T-helper 17 cell (primary cell): ENCODE results near the gene PECR. TPM values are rescaled to one million over a fixed set of nuclear protein-coding genes. Genes with fewer than 3 reads are reported as not detected.

Source experiments
- ATAC-seq: fragments of 150-1000 bp; cut with Tn5 transposase; 2 replicates; pipeline ENCODE4 v1.10.0; 2021; ENCODE audit warnings: mild to moderate bottlenecking, moderate library complexity
- DNase-seq, 3 donors: peaks; one replicate each; pipeline versions ENCODE4 v3.0.0 to v3.0.0-alpha.2; 2020 to 2021
- H3K9me3 ChIP-seq: one replicate; pipeline ENCODE4 v1.7.0; 2013; ENCODE audit warnings: low read length, mild to moderate bottlenecking; ENCODE audit not compliant: control insufficient read depth, poor library complexity, severe bottlenecking
- H3K27ac Mint-ChIP-seq: one replicate; pipeline ENCODE4 v1.8.0; 2022; ENCODE audit warnings: mild to moderate bottlenecking, moderate library complexity, mixed read lengths
- H3K27me3 Mint-ChIP-seq: one replicate; pipeline ENCODE4 v1.8.0; 2022; ENCODE audit warnings: mixed read lengths
- H3K36me3 Mint-ChIP-seq: one replicate; pipeline ENCODE4 v1.8.0; 2022; ENCODE audit warnings: low read depth, mixed read lengths
- H3K4me1 Mint-ChIP-seq: one replicate; pipeline ENCODE4 v1.8.0; 2022; ENCODE audit warnings: mild to moderate bottlenecking, mixed read lengths
- H3K4me3 Mint-ChIP-seq: one replicate; pipeline ENCODE4 v1.8.0; 2022; ENCODE audit warnings: mild to moderate bottlenecking, moderate library complexity, mixed read lengths
- total RNA-seq, 4 donors: library from RNA in 2 of 4; stranded (reverse) in 2 of 4; gene quantifications; one replicate each; pipeline ENCODE4 v1.2.3 and lab custom pipeline; 2022 to 2026

PECR gene
- 10 to 100 TPM; 16.9 to 18.7 TPM for total RNA-seq
- total RNA-seq (lab: John Stamatoyannopoulos, UW): 17.2 to 20.0 reads per million in 2 donors

GRCh38 chr2:216081487-216082116 is at the start of gene PECR, which contains the start of gene TMEM169:
TSS of gene PECR (minus strand) at chr2:216081809. CDS start at chr2:216081741, 68 bp downstream.
TSS of gene TMEM169 (plus strand) at chr2:216081919. CDS start at chr2:216095964, 14,045 bp downstream.
- Mint-ChIP-seq H3K4me1 (peaks cover 34% of the 10 kb centered on the region), H3K27ac (peak within 1 kb of the TSS; percentile 98), H3K4me3 (peak within 1 kb of the TSS; percentile 99), H3K27me3 (no peaks in the 10 kb centered on the region), H3K36me3 (peaks cover 2% of the 10 kb centered on the region)
- peak; percentile 44 to 72 (median 68) for DNase-seq
- peak; percentile 90 for ATAC-seq
- no peaks in the 10 kb centered on the region for H3K9me3 ChIP-seq

- ATAC-seq: no peak
Measured at GRCh38 chr2:216130346-216130971, 48.9 kb upstream of the PECR start.

GRCh38 chr2:216126943-216127342 is 45.3 kb upstream of the PECR start:
- DNase-seq (no peak), ATAC-seq (no peak)
- Mint-ChIP-seq H3K27me3 (no peaks in the 10 kb centered on the region), H3K27ac (peak overlapping the region; percentile 67), H3K36me3 (peaks cover 17% of the 10 kb centered on the region), H3K4me3 (no peak overlapping the region), H3K4me1 (peaks cover 23% of the 10 kb centered on the region)
- H3K9me3 ChIP-seq: no peaks in the 10 kb centered on the region

More at GRCh38 chr2:216130346-216130971, 48.9 kb upstream of the PECR start:
- H3K27me3 Mint-ChIP-seq: no peaks in the 10 kb centered on the region
- no peak overlapping the region for H3K4me3 Mint-ChIP-seq
- peaks cover 18% of the 10 kb centered on the region for H3K36me3 Mint-ChIP-seq
- peaks cover 30% of the 10 kb centered on the region for H3K4me1 Mint-ChIP-seq
- H3K9me3 ChIP-seq: no peaks in the 10 kb centered on the region
- peak overlapping the region; percentile 37 for H3K27ac Mint-ChIP-seq
- no peak for DNase-seq

GRCh38 chr2:216121255-216121654 is 39.6 kb upstream of the PECR start:
- H3K36me3 Mint-ChIP-seq: peaks cover 20% of the 10 kb centered on the region
- no peak overlapping the region for H3K4me3 Mint-ChIP-seq
- no peaks in the 10 kb centered on the region for H3K27me3 Mint-ChIP-seq
- ATAC-seq (no peak), DNase-seq (no peak)
- H3K27ac Mint-ChIP-seq: peak overlapping the region; percentile 60
- no peaks in the 10 kb centered on the region for H3K9me3 ChIP-seq
- peaks cover 30% of the 10 kb centered on the region for H3K4me1 Mint-ChIP-seq

GRCh38 chr2:216119986-216120385 is 38.4 kb upstream of the PECR start:
- DNase-seq (no peak), ATAC-seq (no peak)
- peaks cover 20% of the 10 kb centered on the region for H3K36me3 Mint-ChIP-seq
- H3K9me3 ChIP-seq: no peaks in the 10 kb centered on the region
- H3K4me3 Mint-ChIP-seq: no peak overlapping the region
- H3K27me3 Mint-ChIP-seq: no peaks in the 10 kb centered on the region
- H3K27ac Mint-ChIP-seq: peak overlapping the region; percentile 60
- H3K4me1 Mint-ChIP-seq: peaks cover 38% of the 10 kb centered on the region

- no peak for DNase-seq
- peaks cover 17% of the 10 kb centered on the region for H3K36me3 Mint-ChIP-seq
- H3K27me3 Mint-ChIP-seq: no peaks in the 10 kb centered on the region
- H3K4me1 Mint-ChIP-seq: peaks cover 42% of the 10 kb centered on the region
- no peak overlapping the region for H3K27ac Mint-ChIP-seq
- ATAC-seq: no peak
- H3K9me3 ChIP-seq: no peaks in the 10 kb centered on the region
- H3K4me3 Mint-ChIP-seq: peak overlapping the region; percentile 19
Measured at GRCh38 chr2:216119146-216119545, 37.5 kb upstream of the PECR start.

GRCh38 chr2:216118474-216118873 is 36.9 kb upstream of the PECR start:
- Mint-ChIP-seq H3K36me3 (peaks cover 17% of the 10 kb centered on the region), H3K4me1 (peaks cover 47% of the 10 kb centered on the region), H3K27ac (peak overlapping the region; percentile 41), H3K4me3 (no peak overlapping the region), H3K27me3 (no peaks in the 10 kb centered on the region)
- no peaks in the 10 kb centered on the region for H3K9me3 ChIP-seq
- DNase-seq (no peak), ATAC-seq (no peak)

- Mint-ChIP-seq H3K27me3 (no peaks in the 10 kb centered on the region), H3K4me1 (peaks cover 53% of the 10 kb centered on the region)
Measured at GRCh38 chr2:216117561-216118340, 36.1 kb upstream of the PECR start.

GRCh38 chr2:216116418-216116817 is 34.8 kb upstream of the PECR start:
- Mint-ChIP-seq H3K36me3 (peaks cover 13% of the 10 kb centered on the region), H3K27me3 (no peaks in the 10 kb centered on the region), H3K4me3 (peak overlapping the region; percentile 66), H3K4me1 (peaks cover 62% of the 10 kb centered on the region), H3K27ac (peak overlapping the region; percentile 95)
- H3K9me3 ChIP-seq: no peaks in the 10 kb centered on the region
- ATAC-seq: no peak
- DNase-seq: no peak

More at GRCh38 chr2:216117561-216118340, 36.1 kb upstream of the PECR start:
- ATAC-seq (no peak), DNase-seq (no peak)
- Mint-ChIP-seq H3K4me3 (no peak overlapping the region), H3K27ac (peak overlapping the region; percentile 95), H3K36me3 (peaks cover 16% of the 10 kb centered on the region)
- H3K9me3 ChIP-seq: no peaks in the 10 kb centered on the region

- Mint-ChIP-seq H3K27me3 (no peaks in the 10 kb centered on the region), H3K4me1 (peaks cover 59% of the 10 kb centered on the region), H3K36me3 (peaks cover 11% of the 10 kb centered on the region), H3K27ac (peak overlapping the region; percentile 95), H3K4me3 (peak overlapping the region; percentile 89)
- no peaks in the 10 kb centered on the region for H3K9me3 ChIP-seq
- peak; percentile 93 for ATAC-seq
- peak; percentile 89 to 97 (median 94) for DNase-seq
Measured at GRCh38 chr2:216114714-216115531, 33.3 kb upstream of the PECR start.

- Mint-ChIP-seq H3K27me3 (no peaks in the 10 kb centered on the region), H3K27ac (peak overlapping the region; percentile 95), H3K4me1 (peaks cover 56% of the 10 kb centered on the region), H3K4me3 (peak overlapping the region; percentile 89), H3K36me3 (peaks cover 8% of the 10 kb centered on the region)
- no peaks in the 10 kb centered on the region for H3K9me3 ChIP-seq
- ATAC-seq (no peak), DNase-seq (no peak)
Measured at GRCh38 chr2:216114382-216114713, 32.7 kb upstream of the PECR start.

- no peaks in the 10 kb centered on the region for H3K9me3 ChIP-seq
- peaks cover 11% of the 10 kb centered on the region for H3K36me3 Mint-ChIP-seq
- peak overlapping the region; percentile 95 for H3K27ac Mint-ChIP-seq
- H3K4me1 Mint-ChIP-seq: peaks cover 60% of the 10 kb centered on the region
- no peaks in the 10 kb centered on the region for H3K27me3 Mint-ChIP-seq
- DNase-seq (no peak), ATAC-seq (no peak)
- no peak overlapping the region for H3K4me3 Mint-ChIP-seq
Measured at GRCh38 chr2:216113572-216113971, 32.0 kb upstream of the PECR start.
